ENCODE data around the gene ADSS1. TPM values are rescaled to one million over a fixed set of nuclear protein-coding genes. Genes with fewer than 3 reads are reported as not detected.

Gene ADSS1
- total and polyA plus RNA-seq, 9 donors: 2.6 to 9.8 (median 4.1) TPM

- TF ChIP-seq EP300 (IDR thresholded peaks at IDR 0.05) (no peak), POLR2A (IDR thresholded peaks at IDR 0.05) (no peak)
- TF ChIP-seq, protein P1, sequence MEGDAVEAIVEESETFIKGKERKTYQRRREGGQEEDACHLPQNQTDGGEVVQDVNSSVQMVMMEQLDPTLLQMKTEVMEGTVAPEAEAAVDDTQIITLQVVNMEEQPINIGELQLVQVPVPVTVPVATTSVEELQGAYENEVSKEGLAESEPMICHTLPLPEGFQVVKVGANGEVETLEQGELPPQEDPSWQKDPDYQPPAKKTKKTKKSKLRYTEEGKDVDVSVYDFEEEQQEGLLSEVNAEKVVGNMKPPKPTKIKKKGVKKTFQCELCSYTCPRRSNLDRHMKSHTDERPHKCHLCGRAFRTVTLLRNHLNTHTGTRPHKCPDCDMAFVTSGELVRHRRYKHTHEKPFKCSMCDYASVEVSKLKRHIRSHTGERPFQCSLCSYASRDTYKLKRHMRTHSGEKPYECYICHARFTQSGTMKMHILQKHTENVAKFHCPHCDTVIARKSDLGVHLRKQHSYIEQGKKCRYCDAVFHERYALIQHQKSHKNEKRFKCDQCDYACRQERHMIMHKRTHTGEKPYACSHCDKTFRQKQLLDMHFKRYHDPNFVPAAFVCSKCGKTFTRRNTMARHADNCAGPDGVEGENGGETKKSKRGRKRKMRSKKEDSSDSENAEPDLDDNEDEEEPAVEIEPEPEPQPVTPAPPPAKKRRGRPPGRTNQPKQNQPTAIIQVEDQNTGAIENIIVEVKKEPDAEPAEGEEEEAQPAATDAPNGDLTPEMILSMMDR (IDR thresholded peaks at IDR 0.05): no peak
- WGBS, 3 donors: 71 to 76% (median 72%) methylated on average over 19 to 20 of the region's 20 CpGs
- H3K36me3 ChIP-seq: no peaks in the 10 kb centered on the region
- no peaks in the 10 kb centered on the region for H3K4me1 ChIP-seq (ENCODE audit: insufficient read depth)
- no peak for DNase-seq
- no peak overlapping the region for H3K27ac ChIP-seq
- H3K27me3 ChIP-seq: no peaks in the 10 kb centered on the region
- no peaks in the 10 kb centered on the region for H3K9me3 ChIP-seq
- no peak overlapping the region for H3K4me3 ChIP-seq
- intact Hi-C loops (cut with DNase I): no loop called here
These were observed 6.4 kb upstream of the ADSS1 start for GRCh38 chr14:104717646-104718045.

- Histone ChIP-seq H3K36me3 (no peaks in the 10 kb centered on the region), H3K4me3 (no peak overlapping the region), H3K27me3 (no peaks in the 10 kb centered on the region), H3K9me3 (no peaks in the 10 kb centered on the region), H3K4me1 (ENCODE audit: insufficient read depth) (no peaks in the 10 kb centered on the region), H3K27ac (no peak overlapping the region)
- intact Hi-C loops (cut with DNase I): no loop called here
- WGBS, 3 donors: 78 to 87% (median 87%) methylated on average over 10 of the region's 10 CpGs
- no peak for DNase-seq
- TF ChIP-seq, protein P1 (IDR thresholded peaks at IDR 0.05): no peak
- TF ChIP-seq EP300 (IDR thresholded peaks at IDR 0.05) (no peak), POLR2A (IDR thresholded peaks at IDR 0.05) (no peak)
These were observed 5.9 kb upstream of the ADSS1 start for GRCh38 chr14:104718147-104718546.

DNA sequence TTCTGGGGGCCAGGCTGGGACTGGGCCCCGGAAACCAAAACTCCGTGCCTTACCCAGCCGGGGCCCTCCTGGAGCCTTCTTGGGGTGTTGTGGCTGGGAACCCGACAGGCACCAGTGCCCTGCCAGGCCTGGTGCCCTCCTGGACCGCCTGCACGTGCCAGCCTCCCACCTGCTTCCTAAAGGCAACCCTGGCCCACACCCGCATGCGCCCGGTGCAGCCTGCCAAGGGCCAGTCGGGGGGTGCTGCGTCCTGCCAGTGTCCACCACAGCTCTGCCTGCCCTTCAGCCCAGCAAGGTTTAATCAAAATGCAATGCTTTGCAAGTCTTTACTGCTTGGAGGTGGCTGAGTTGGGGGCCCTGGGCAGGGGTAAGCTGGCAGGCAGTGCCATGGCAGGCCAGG is 5.2 kb upstream of the ADSS1 start:
- 84 to 89% (median 87%) methylated on average over 11 of the region's 11 CpGs for WGBS, 3 donors
- no peak for DNase-seq
- TF ChIP-seq, protein P1 (IDR thresholded peaks at IDR 0.05): no peak
- TF ChIP-seq POLR2A (IDR thresholded peaks at IDR 0.05): no peak
- TF ChIP-seq EP300 (IDR thresholded peaks at IDR 0.05): no peak
- Histone ChIP-seq H3K36me3 (no peaks in the 10 kb centered on the region), H3K4me3 (no peak overlapping the region), H3K4me1 (ENCODE audit: insufficient read depth) (no peaks in the 10 kb centered on the region), H3K27ac (no peak overlapping the region), H3K27me3 (no peaks in the 10 kb centered on the region), H3K9me3 (no peaks in the 10 kb centered on the region)
- intact Hi-C loops (cut with DNase I): no loop called here

- intact Hi-C loops (cut with DNase I): no loop called here
- H3K27ac ChIP-seq: no peak overlapping the region
- no peak overlapping the region for H3K4me3 ChIP-seq
- H3K9me3 ChIP-seq: no peaks in the 10 kb centered on the region
- TF ChIP-seq POLR2A (IDR thresholded peaks at IDR 0.05) (no peak), EP300 (IDR thresholded peaks at IDR 0.05) (no peak)
- TF ChIP-seq, protein P1 (IDR thresholded peaks at IDR 0.05): no peak
- H3K27me3 ChIP-seq: no peaks in the 10 kb centered on the region
- no peak for DNase-seq
- no peaks in the 10 kb centered on the region for H3K4me1 ChIP-seq (ENCODE audit: insufficient read depth)
- WGBS, 3 donors: 85 to 89% (median 87%) methylated on average over 15 of the region's 15 CpGs
- H3K36me3 ChIP-seq: no peaks in the 10 kb centered on the region
These were observed 4.7 kb upstream of the ADSS1 start for GRCh38 chr14:104719343-104719742.
